Astrocyte (in vitro differentiated cells and primary cell): ENCODE measurements around the gene NIPAL3. TPM values are rescaled to one million over a fixed set of nuclear protein-coding genes. Genes with fewer than 3 reads are reported as not detected.

Experiments used
- DNase-seq: peaks from one replicate; pipeline ENCODE4 v3.0.0-alpha.2; 2010; ENCODE audit warnings: low read depth
- FAIRE-seq: peaks from 2 replicates; lab custom pipeline; 2011; peaks lifted over from hg19 to GRCh38; lab: Jason Lieb, UNC
- H2AFZ ChIP-seq: 2 replicates; pipeline ENCODE4 v1.6.0; 2012; ENCODE audit warnings: low read depth, low read length, inconsistent platforms
- H3K27ac ChIP-seq: 2 replicates; pipeline ENCODE4 v1.5.1; 2011; ENCODE audit warnings: low read depth, low read length, inconsistent platforms
- H3K27me3 ChIP-seq: 2 replicates; pipeline ENCODE4 v1.6.0; 2011; ENCODE audit warnings: low read length, inconsistent platforms; ENCODE audit not compliant: insufficient read depth
- H3K36me3 ChIP-seq: 2 replicates; pipeline ENCODE4 v1.5.1; 2011; ENCODE audit warnings: low read length, inconsistent platforms; ENCODE audit not compliant: insufficient read depth
- H3K4me1 ChIP-seq: 2 replicates; pipeline ENCODE4 v1.5.1; 2011; ENCODE audit warnings: low read length, inconsistent platforms; ENCODE audit not compliant: insufficient read depth
- H3K4me2 ChIP-seq: 2 replicates; pipeline ENCODE4 v1.6.0; 2012; ENCODE audit warnings: low read length, inconsistent platforms
- H3K4me3 ChIP-seq: 2 replicates; pipeline ENCODE4 v1.5.1; 2011; ENCODE audit warnings: low read depth, mild to moderate bottlenecking, low read length, inconsistent platforms; ENCODE audit not compliant: insufficient read depth
- H3K79me2 ChIP-seq: 2 replicates; pipeline ENCODE4 v1.6.0; 2012; ENCODE audit warnings: mild to moderate bottlenecking, low read length, inconsistent platforms; ENCODE audit not compliant: insufficient read depth
- H3K9ac ChIP-seq: 2 replicates; pipeline ENCODE4 v1.6.0; 2012; ENCODE audit warnings: mild to moderate bottlenecking, low read length, inconsistent platforms
- H3K9me3 ChIP-seq: 2 replicates; pipeline ENCODE4 v1.5.1; 2012; ENCODE audit warnings: low read depth, mild to moderate bottlenecking, low read length, inconsistent platforms; ENCODE audit not compliant: insufficient read depth
- H4K20me1 ChIP-seq: 2 replicates; pipeline ENCODE4 v1.6.0; 2012; ENCODE audit warnings: low read length, inconsistent platforms; ENCODE audit not compliant: insufficient read depth
- H3K27ac Mint-ChIP-seq: one replicate; pipeline ENCODE4 v1.8.0; 2021; ENCODE audit warnings: mild to moderate bottlenecking, mixed read lengths; ENCODE audit not compliant: unreplicated experiment
- H3K27me3 Mint-ChIP-seq: one replicate; pipeline ENCODE4 v1.8.0; 2021; ENCODE audit warnings: low read depth, mixed read lengths; ENCODE audit not compliant: unreplicated experiment
- H3K36me3 Mint-ChIP-seq: one replicate; pipeline ENCODE4 v1.8.0; 2021; ENCODE audit warnings: low read depth, mixed read lengths; ENCODE audit not compliant: unreplicated experiment
- H3K4me1 Mint-ChIP-seq: one replicate; pipeline ENCODE4 v1.8.0; 2021; ENCODE audit warnings: low read depth, mixed read lengths; ENCODE audit not compliant: unreplicated experiment
- H3K4me3 Mint-ChIP-seq: one replicate; pipeline ENCODE4 v1.8.0; 2021; ENCODE audit warnings: mild to moderate bottlenecking, moderate library complexity, mixed read lengths; ENCODE audit not compliant: unreplicated experiment
- H3K9me3 Mint-ChIP-seq: one replicate; pipeline ENCODE4 v1.8.0; 2021; ENCODE audit warnings: mild to moderate bottlenecking, mixed read lengths; ENCODE audit not compliant: unreplicated experiment
- EZH2 ChIP-seq: IDR thresholded peaks from 2 replicates; pipeline ENCODE4 v1.6.1; 2012; ENCODE audit warnings: mild to moderate bottlenecking, low read length, inconsistent platforms; ENCODE audit not compliant: insufficient read depth
- total RNA-seq: library from RNA; stranded (reverse); gene quantifications from 2 replicates; pipeline ENCODE4 v1.2.1, GENCODE V29; 2021
- TF ChIP-seq, protein P1 (sequence below): IDR thresholded peaks from 2 replicates; pipeline ENCODE4 v1.5.1; 2011; ENCODE audit warnings: low read depth, mild to moderate bottlenecking, inconsistent platforms, low read length, moderate library complexity; ENCODE audit not compliant: insufficient read depth

Gene NIPAL3
- total RNA-seq, 1 donor from 2014 or later: 47.2 TPM

DNA sequence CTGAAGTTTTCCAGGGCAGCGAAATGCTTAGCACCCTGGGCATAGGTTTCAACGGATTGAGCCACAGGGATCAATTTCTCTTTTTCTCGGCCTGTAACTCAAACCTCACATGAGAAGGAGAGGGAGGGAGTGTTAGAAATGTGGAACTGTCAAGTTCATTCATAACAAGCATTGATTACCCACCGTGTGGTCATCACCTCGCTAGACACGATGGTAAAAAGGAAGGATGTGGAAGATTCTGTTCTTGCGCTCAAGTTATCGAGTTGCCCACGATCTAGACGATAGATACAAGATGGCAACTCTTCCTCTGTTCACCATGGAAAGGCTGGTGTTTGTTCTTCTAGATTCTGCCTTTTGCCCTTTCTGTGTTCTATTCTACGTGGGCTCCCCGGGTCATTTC lies 83.0 kb downstream of the NIPAL3 start:
- Histone ChIP-seq H3K79me2 (peaks cover 4% of the 10 kb centered on the region), H3K27ac (no peak overlapping the region), H3K9ac (no peak overlapping the region), H4K20me1 (no peaks in the 10 kb centered on the region), H3K9me3 (no peaks in the 10 kb centered on the region), H3K36me3 (no peaks in the 10 kb centered on the region), H3K27me3 (no peaks in the 10 kb centered on the region), H3K4me2 (no peak overlapping the region), H3K4me1 (peaks cover 11% of the 10 kb centered on the region), H2AFZ (no peak overlapping the region), H3K4me3 (no peak overlapping the region)
- DNase-seq (no peak), FAIRE-seq (no peak)
- no peaks in the 10 kb centered on the region for H3K9me3 Mint-ChIP-seq
- TF ChIP-seq, protein P1, sequence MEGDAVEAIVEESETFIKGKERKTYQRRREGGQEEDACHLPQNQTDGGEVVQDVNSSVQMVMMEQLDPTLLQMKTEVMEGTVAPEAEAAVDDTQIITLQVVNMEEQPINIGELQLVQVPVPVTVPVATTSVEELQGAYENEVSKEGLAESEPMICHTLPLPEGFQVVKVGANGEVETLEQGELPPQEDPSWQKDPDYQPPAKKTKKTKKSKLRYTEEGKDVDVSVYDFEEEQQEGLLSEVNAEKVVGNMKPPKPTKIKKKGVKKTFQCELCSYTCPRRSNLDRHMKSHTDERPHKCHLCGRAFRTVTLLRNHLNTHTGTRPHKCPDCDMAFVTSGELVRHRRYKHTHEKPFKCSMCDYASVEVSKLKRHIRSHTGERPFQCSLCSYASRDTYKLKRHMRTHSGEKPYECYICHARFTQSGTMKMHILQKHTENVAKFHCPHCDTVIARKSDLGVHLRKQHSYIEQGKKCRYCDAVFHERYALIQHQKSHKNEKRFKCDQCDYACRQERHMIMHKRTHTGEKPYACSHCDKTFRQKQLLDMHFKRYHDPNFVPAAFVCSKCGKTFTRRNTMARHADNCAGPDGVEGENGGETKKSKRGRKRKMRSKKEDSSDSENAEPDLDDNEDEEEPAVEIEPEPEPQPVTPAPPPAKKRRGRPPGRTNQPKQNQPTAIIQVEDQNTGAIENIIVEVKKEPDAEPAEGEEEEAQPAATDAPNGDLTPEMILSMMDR: no peak
- TF ChIP-seq EZH2: no peak
- peaks cover 6% of the 10 kb centered on the region for H3K27me3 Mint-ChIP-seq
- no peak overlapping the region for H3K27ac Mint-ChIP-seq
- H3K4me3 Mint-ChIP-seq: no peak overlapping the region
- no peaks in the 10 kb centered on the region for H3K4me1 Mint-ChIP-seq
- H3K36me3 Mint-ChIP-seq: no peaks in the 10 kb centered on the region

DNA sequence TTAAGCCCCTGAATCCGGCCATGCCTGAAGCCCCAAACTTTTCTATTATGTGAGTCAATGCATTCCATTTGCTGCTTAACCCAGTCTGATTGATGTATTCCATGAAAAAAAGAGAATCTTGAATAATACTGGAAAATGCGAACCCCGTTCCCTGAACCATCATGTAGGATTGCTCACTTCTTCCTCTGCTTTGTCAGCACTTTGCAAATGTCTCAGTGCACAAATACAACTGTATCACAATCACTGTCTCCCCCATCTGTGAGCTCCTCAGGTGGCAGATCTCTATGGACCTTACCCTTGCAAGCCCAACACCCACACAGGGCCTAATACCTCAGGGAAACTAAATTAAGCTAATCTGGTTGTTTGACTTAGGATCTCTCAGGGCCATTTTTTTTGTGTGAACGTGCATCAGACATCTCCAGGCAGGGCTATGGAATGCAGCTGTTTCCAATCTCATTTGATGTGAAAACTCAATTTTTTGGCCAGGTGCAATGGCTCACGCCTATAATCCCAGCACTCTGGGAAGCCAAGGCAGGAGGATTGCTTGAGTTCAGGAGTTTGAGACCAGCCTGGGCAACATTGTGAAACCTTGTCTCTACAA lies 84.9 kb downstream of the NIPAL3 start:
- Histone ChIP-seq H3K9me3 (no peaks in the 10 kb centered on the region), H2AFZ (no peak overlapping the region), H3K4me3 (no peak overlapping the region), H4K20me1 (no peaks in the 10 kb centered on the region), H3K9ac (no peak overlapping the region), H3K36me3 (no peaks in the 10 kb centered on the region), H3K4me2 (no peak overlapping the region), H3K4me1 (peaks cover 11% of the 10 kb centered on the region), H3K79me2 (peaks cover 4% of the 10 kb centered on the region), H3K27ac (no peak overlapping the region), H3K27me3 (no peaks in the 10 kb centered on the region)
- FAIRE-seq (no peak), DNase-seq (no peak)
- no peak overlapping the region for H3K27ac Mint-ChIP-seq
- peak overlapping the region; percentile 31 for H3K4me3 Mint-ChIP-seq
- TF ChIP-seq, protein P1: no peak
- TF ChIP-seq EZH2: no peak
- H3K27me3 Mint-ChIP-seq: peaks cover 6% of the 10 kb centered on the region
- peaks cover 2% of the 10 kb centered on the region for H3K4me1 Mint-ChIP-seq
- no peaks in the 10 kb centered on the region for H3K36me3 Mint-ChIP-seq
- no peaks in the 10 kb centered on the region for H3K9me3 Mint-ChIP-seq

- Histone ChIP-seq H3K4me1 (peaks cover 11% of the 10 kb centered on the region), H4K20me1 (no peaks in the 10 kb centered on the region), H3K9me3 (no peaks in the 10 kb centered on the region), H3K4me3 (peak overlapping the region; percentile 78), H3K36me3 (no peaks in the 10 kb centered on the region), H3K9ac (peak overlapping the region; percentile 87), H3K27ac (no peak overlapping the region), H2AFZ (peak overlapping the region; percentile 88), H3K79me2 (peaks cover 4% of the 10 kb centered on the region), H3K4me2 (peak overlapping the region; percentile 94), H3K27me3 (no peaks in the 10 kb centered on the region)
- no peaks in the 10 kb centered on the region for H3K36me3 Mint-ChIP-seq
- H3K4me1 Mint-ChIP-seq: peaks cover 2% of the 10 kb centered on the region
- peak overlapping the region; percentile 89 for H3K4me3 Mint-ChIP-seq
- H3K27ac Mint-ChIP-seq: peak overlapping the region; percentile 56
- H3K9me3 Mint-ChIP-seq: no peaks in the 10 kb centered on the region
- FAIRE-seq (no peak), DNase-seq (no peak)
- TF ChIP-seq, protein P1: no peak
- TF ChIP-seq EZH2: no peak
- H3K27me3 Mint-ChIP-seq: peaks cover 6% of the 10 kb centered on the region
These were observed 85.9 kb downstream of the NIPAL3 start for GRCh38 chr1:24501371-24502064.
